HG03521 (cell line): ENCODE measurements around the gene NAALADL1.
A peak's percentile ranks its signal among the peaks of the same experiment; 100 is the strongest.
"Not testable (repeated sequence)": the region's sequence is repeated elsewhere in the genome, so short reads cannot be mapped to it uniquely, and the experiment has no call there.

ENCODE experiments used
- ATAC-seq: cut with Tn5 transposase; IDR thresholded peaks from one replicate; pipeline ENCODE4 v1.9.1; 2021; ENCODE audit warnings: mild to moderate bottlenecking, moderate library complexity; ENCODE audit not compliant: unreplicated experiment

NAALADL1 gene

GRCh38 chr11:65055538-65055937, 2.8 kb downstream of the NAALADL1 start:
- no peak for ATAC-seq

GRCh38 chr11:65053827-65054508, 4.4 kb downstream of the NAALADL1 start:
- no peak for ATAC-seq

- no peak for ATAC-seq
Observed at GRCh38 chr11:65051398-65051858, 6.9 kb downstream of the NAALADL1 start.

DNA sequence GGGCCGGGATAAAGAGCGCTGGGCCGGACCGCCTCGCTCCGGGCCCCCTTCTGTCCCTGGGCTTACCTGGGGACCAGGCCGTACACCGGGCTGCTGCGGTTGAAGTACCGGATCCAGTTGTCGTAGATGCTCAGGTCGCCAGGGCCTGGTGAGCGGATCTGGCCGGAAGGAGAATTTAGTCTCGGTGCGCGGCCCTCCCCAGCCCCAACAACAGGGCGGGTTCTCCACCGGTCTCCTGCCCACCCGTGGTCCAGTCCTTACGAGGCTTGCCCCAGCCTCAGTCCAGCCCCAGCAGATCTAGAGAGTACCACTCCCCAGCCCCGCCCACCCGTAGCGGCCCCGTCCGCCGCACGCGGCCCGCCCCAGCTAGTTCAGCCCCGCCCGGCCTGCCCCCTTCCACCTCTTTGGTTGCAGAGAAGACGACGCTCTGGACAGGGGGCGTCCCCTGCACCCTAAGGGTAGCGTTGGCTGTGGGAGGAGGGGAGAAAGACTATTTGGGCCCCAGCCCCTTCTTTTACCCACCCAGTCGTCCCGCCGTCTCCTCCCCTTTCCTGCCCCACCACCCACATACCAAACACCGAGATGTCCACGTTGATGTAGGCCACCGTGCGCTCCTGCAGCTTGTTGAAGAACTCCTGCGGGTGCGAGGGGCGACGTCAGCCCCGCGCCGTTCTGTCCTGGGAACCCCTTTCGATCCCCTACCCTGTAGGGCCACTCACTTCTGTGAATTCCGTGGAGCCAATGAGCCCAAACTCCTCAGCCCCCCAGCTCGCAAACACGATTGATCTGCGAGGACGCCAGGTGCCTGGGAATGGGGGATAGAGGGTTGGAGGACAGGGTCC, 10.6 kb downstream of the NAALADL1 start:
- ATAC-seq: no peak

DNA sequence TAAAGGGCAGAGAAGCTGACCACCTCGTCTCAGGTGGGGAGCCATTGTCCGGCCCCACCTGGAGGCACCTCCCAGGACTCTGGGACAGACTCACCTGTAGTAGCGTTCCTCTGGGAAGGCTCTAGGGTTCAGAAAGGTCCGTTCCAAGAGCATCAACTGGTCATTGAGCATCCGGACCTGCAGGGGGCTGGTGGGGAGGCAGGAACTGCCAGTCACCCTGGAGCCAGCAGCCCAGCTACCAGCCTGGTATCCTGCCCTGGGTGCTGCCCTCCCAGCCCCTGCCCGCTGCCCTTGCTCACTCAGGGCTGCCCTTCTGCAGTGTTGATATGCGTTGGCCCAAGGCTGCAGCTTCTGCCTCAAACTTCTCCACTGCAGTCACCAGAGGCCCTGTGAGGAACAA, 12.6 kb downstream of the NAALADL1 start:
- ATAC-seq: no peak

GRCh38 chr11:65045061-65045460, 13.3 kb downstream of the NAALADL1 start:
- ATAC-seq: no peak

GRCh38 chr11:65043881-65044501, 14.4 kb downstream of the NAALADL1 start:
- ATAC-seq: no peak

DNA sequence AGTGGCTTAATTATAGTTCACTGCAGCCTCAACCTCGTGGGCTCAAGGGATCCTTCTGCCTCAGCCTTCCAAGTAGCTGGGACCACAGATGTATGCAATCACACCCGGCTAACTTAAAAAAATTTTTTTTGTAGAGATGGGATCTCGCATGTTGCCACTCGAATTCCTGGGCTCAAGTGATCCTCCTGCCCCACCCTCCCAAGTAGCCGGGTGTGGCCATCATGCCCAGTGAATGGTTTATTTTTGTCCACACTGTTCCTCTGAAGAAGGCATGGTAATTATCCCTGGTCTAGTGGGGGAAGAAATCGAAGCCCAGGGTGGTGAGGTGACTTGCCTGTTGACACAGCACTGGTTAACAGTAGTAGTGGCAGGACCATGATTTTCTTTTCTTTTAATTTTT, 15.5 kb downstream of the NAALADL1 start:
- ATAC-seq: no peak

- ATAC-seq: peak; percentile 87
Observed at GRCh38 chr11:65040847-65041622, 17.3 kb downstream of the NAALADL1 start, which contains the start of gene SAC3D1. Gene SAC3D1 (plus strand): TSS chr11:65041210. CDS start chr11:65041293, 83 bp downstream.

- no peak for ATAC-seq
Observed at GRCh38 chr11:65040520-65040846, 17.9 kb downstream of the NAALADL1 start.

DNA sequence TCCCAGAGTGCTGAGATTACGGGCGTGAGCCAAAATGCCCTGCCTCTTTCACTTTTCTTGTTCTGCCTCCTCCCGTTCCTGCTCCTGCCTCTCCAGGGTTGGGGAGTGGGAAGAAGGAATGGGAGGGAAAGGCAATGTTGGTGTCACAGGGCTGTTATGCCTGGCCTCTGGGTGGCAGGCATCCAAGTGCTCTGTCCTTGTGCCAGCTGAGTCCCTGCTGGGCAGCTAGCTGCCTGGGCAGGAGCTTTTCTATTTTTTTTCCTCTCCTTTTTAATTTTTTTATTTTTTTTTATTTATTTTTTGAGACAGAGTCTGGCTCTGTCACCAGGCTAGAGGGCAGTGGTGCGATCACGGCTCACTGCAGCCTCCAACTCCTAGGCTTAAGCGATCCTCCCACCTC, 21.4 kb downstream of the NAALADL1 start:
- ATAC-seq: no peak

DNA sequence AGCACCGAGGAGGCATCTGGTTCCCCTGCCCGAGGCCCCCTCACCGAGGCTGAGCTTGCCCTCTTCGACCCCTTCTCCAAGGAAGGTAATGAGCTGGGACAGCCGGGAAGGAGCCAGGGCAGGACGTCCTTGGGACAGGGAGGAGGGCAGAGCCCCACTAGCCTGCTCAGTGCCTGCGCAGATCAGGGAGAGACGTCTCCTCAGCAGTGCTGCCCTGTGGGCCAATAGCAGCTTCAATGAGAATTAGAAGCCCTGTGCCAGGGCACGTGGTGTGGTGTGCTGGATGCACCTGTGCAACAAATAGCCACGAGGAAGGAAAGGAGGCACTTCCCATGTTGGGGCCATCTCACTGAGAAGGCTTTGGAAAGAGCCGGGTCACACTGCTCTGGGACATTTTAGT, 22.8 kb downstream of the NAALADL1 start:
- no peak for ATAC-seq

DNA sequence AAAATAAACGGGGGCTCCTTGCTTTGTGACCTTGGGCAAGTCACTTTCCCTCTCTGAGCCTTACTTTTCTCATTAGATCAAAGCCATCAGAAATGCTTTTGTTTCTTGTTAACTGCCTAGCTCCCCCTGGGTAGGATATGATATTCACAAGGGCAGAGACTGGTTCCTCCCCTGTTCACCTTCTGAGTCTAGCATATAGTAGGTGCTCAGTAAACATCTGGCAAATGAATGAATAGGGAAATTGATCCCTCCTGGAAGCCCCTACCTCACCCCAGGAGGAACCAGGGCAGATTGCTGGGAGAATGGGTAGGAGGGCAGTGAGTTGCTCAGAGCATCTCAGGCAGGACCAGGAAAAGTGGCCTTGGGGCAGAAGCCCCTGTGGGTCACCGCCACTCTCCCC, 23.9 kb downstream of the NAALADL1 start:
- no peak for ATAC-seq

DNA sequence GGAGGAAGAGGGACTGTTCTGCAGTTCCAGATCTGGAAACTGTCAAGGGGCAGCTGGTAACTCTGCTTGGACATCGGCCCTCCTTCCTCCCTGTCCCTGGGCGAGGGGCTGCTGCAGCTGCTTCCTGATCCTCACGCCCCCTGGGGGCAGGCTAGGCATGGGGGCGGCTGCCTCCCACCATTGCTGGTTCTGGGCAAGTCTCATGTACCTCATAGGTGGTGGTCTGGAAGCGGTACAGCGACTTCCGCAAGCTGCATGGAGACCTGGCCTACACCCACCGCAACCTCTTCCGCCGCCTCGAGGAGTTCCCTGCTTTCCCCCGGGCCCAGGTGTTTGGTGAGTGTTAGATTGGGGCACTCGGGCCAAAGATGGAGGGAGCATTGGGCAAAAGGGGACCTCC, 26.1 kb downstream of the NAALADL1 start:
- no peak for ATAC-seq

- ATAC-seq: peak; percentile 83
Observed at GRCh38 chr11:65027213-65028067, 30.9 kb downstream of the NAALADL1 start, which contains the start of gene SNX15. Gene SNX15 (plus strand): TSS chr11:65027439. CDS start chr11:65027538, 99 bp downstream.

GRCh38 chr11:65026810-65027209, 31.5 kb downstream of the NAALADL1 start:
- no peak for ATAC-seq

GRCh38 chr11:65023502-65023901, 34.9 kb downstream of the NAALADL1 start:
- not testable (repeated sequence) for ATAC-seq

GRCh38 chr11:65021509-65021908, 36.8 kb downstream of the NAALADL1 start:
- no peak for ATAC-seq

GRCh38 chr11:65021003-65021402, 37.4 kb downstream of the NAALADL1 start:
- ATAC-seq: no peak

DNA sequence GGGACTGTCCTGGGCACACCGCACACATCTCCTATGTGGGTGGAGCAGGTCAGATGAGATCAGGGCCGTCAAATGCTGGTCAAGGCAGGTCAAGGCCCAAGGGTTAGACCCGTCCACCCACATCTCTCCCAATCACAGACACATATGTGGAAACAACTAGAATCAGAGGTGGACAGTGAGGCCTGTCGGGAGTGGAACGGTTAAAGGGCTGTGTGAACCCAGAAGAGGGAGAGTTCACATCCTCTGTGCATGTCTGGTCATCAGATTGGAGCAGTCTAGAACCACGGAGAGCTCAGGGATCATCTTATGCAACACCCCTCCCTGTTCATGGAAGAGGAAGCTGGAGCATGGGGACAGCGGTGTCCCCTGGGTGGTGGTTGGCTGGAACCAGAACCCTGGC, 38.5 kb downstream of the NAALADL1 start:
- no peak for ATAC-seq
